K562 (cell line): ENCODE measurements around the gene ISYNA1. TPM values are rescaled to one million over a fixed set of nuclear protein-coding genes. Genes with fewer than 3 reads are reported as not detected.

Experiments
- FOXA3 ChIP-seq, 2 experiments: fragments of 450-650 bp in 1 of 2; sonication (generic) in 1 of 2; formaldehyde crosslinking; IDR thresholded peaks in 1 of 2; conservative IDR thresholded peaks in 1 of 2; 2 replicates each; pipeline versions ENCODE4 v1.4.0 to v1.8.0; 2020 to 2022; ENCODE audit warnings: mild to moderate bottlenecking in 2 of 2, missing genetic modification reagents in 1 of 2
- NR2C1 ChIP-seq, 2 experiments: fragments of 450-650 bp; IDR thresholded peaks; 2 replicates each; pipeline ENCODE4 v1.6.1; 2017; ENCODE audit warnings: mild to moderate bottlenecking in 2 of 2, antibody characterized with exemption in 1 of 2, inconsistent platforms in 1 of 2, missing compliant biosample characterization in 1 of 2, missing genetic modification characterization in 1 of 2
- RBM17 ChIP-seq: fragments of 200-400 bp; formaldehyde crosslinking; IDR thresholded peaks from 2 replicates; pipeline ENCODE4 v1.6.1; 2017; ENCODE audit warnings: low read depth, mild to moderate bottlenecking, low read length, borderline replicate concordance
- polyA plus RNA-seq, 8 experiments: library from polyadenylated mRNA; depleted of rRNA in 4 of 8; stranded (reverse) in 5 of 8; unstranded in 3 of 8; fragments of >200 nt; fragmentation: Nextera tagmentation in 2 of 8; fragmentation: Illumina TruSeq in 1 of 8; extraction: Ambion mirVana in 2 of 8; extraction: Trizol in 1 of 8; gene quantifications; 2 replicates each; pipeline versions ENCODE4 v1.2.1 to v1.2.3, GENCODE V29; 2011 to 2014; ENCODE audit warnings: inconsistent platforms in 1 of 8, missing spikeins in 1 of 8
- total RNA-seq, 7 experiments: library from RNA; depleted of rRNA in 6 of 7; stranded (reverse); fragments of >200 nt in 6 of 7; fragmentation: Illumina TruSeq in 2 of 7; extraction: Trizol in 2 of 7; gene quantifications; 2 replicates each; pipeline versions ENCODE4 v1.2.1 to v1.2.3, GENCODE V29; 2011 to 2021; ENCODE audit warnings: low replicate concordance in 1 of 7
- TF ChIP-seq, protein P1 (sequence below): fragments of 450-650 bp; IDR thresholded peaks from 2 replicates; pipeline ENCODE4 v1.6.1; 2016; ENCODE audit warnings: mild to moderate bottlenecking, moderate library complexity

ISYNA1 gene
- total and polyA plus RNA-seq, 9 of the 15 experiments (the other 6 are each of a cell fraction or from before 2014, with no cell fraction given): 21.8 to 460 (median 93.2) TPM

GRCh38 chr19:18417250-18418028 lies 20.5 kb downstream of the ISYNA1 start (continued):
- TF ChIP-seq RBM17: no peak
- peak; percentile 11 to 16; a peak in 1 of 4 replicates for TF ChIP-seq FOXA3 (CRISPR knock-in tag; conservative IDR thresholded peaks at IDR 0.05 in 1 of 2, IDR thresholded peaks at IDR 0.05 in 1 of 2)
- TF ChIP-seq, protein P1, sequence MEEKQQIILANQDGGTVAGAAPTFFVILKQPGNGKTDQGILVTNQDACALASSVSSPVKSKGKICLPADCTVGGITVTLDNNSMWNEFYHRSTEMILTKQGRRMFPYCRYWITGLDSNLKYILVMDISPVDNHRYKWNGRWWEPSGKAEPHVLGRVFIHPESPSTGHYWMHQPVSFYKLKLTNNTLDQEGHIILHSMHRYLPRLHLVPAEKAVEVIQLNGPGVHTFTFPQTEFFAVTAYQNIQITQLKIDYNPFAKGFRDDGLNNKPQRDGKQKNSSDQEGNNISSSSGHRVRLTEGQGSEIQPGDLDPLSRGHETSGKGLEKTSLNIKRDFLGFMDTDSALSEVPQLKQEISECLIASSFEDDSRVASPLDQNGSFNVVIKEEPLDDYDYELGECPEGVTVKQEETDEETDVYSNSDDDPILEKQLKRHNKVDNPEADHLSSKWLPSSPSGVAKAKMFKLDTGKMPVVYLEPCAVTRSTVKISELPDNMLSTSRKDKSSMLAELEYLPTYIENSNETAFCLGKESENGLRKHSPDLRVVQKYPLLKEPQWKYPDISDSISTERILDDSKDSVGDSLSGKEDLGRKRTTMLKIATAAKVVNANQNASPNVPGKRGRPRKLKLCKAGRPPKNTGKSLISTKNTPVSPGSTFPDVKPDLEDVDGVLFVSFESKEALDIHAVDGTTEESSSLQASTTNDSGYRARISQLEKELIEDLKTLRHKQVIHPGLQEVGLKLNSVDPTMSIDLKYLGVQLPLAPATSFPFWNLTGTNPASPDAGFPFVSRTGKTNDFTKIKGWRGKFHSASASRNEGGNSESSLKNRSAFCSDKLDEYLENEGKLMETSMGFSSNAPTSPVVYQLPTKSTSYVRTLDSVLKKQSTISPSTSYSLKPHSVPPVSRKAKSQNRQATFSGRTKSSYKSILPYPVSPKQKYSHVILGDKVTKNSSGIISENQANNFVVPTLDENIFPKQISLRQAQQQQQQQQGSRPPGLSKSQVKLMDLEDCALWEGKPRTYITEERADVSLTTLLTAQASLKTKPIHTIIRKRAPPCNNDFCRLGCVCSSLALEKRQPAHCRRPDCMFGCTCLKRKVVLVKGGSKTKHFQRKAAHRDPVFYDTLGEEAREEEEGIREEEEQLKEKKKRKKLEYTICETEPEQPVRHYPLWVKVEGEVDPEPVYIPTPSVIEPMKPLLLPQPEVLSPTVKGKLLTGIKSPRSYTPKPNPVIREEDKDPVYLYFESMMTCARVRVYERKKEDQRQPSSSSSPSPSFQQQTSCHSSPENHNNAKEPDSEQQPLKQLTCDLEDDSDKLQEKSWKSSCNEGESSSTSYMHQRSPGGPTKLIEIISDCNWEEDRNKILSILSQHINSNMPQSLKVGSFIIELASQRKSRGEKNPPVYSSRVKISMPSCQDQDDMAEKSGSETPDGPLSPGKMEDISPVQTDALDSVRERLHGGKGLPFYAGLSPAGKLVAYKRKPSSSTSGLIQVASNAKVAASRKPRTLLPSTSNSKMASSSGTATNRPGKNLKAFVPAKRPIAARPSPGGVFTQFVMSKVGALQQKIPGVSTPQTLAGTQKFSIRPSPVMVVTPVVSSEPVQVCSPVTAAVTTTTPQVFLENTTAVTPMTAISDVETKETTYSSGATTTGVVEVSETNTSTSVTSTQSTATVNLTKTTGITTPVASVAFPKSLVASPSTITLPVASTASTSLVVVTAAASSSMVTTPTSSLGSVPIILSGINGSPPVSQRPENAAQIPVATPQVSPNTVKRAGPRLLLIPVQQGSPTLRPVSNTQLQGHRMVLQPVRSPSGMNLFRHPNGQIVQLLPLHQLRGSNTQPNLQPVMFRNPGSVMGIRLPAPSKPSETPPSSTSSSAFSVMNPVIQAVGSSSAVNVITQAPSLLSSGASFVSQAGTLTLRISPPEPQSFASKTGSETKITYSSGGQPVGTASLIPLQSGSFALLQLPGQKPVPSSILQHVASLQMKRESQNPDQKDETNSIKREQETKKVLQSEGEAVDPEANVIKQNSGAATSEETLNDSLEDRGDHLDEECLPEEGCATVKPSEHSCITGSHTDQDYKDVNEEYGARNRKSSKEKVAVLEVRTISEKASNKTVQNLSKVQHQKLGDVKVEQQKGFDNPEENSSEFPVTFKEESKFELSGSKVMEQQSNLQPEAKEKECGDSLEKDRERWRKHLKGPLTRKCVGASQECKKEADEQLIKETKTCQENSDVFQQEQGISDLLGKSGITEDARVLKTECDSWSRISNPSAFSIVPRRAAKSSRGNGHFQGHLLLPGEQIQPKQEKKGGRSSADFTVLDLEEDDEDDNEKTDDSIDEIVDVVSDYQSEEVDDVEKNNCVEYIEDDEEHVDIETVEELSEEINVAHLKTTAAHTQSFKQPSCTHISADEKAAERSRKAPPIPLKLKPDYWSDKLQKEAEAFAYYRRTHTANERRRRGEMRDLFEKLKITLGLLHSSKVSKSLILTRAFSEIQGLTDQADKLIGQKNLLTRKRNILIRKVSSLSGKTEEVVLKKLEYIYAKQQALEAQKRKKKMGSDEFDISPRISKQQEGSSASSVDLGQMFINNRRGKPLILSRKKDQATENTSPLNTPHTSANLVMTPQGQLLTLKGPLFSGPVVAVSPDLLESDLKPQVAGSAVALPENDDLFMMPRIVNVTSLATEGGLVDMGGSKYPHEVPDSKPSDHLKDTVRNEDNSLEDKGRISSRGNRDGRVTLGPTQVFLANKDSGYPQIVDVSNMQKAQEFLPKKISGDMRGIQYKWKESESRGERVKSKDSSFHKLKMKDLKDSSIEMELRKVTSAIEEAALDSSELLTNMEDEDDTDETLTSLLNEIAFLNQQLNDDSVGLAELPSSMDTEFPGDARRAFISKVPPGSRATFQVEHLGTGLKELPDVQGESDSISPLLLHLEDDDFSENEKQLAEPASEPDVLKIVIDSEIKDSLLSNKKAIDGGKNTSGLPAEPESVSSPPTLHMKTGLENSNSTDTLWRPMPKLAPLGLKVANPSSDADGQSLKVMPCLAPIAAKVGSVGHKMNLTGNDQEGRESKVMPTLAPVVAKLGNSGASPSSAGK: 0 out of 2 replicates have a peak, but pooled peaks have one; percentile 4
- TF ChIP-seq NR2C1 (IDR thresholded peaks at IDR 0.05): no peak
- no peak for TF ChIP-seq NR2C1 (tag; IDR thresholded peaks at IDR 0.05)
